Gastrocnemius medialis (tissue), 4 donors: ENCODE data around the gene MRPL48. TPM values are rescaled to one million over a fixed set of nuclear protein-coding genes. Genes with fewer than 3 reads are reported as not detected.

Experiments used
- ATAC-seq, 2 donors: fragments of 150-250 bp; one replicate each; pipeline ENCODE4 v1.9.1; 2016
- DNase-seq, 2 donors: peaks; one replicate each; pipeline ENCODE4 v3.0.0-alpha.2; 2019
- H3K27ac ChIP-seq, 4 donors: fragments of 200-600 bp; sonication (generic); 1 replicate in 1 of 4; 2 replicates in 3 of 4; pipeline ENCODE4 v1.5.1; 2016 to 2018; ENCODE audit warnings: mild to moderate bottlenecking in 2 of 4, moderate library complexity in 1 of 4
- H3K27me3 ChIP-seq, 3 donors: fragments of 200-600 bp; sonication (generic) in 2 of 3; 1 replicate in 1 of 3; 2 replicates in 2 of 3; pipeline versions ENCODE4 v1.5.1 to v1.6.0; 2016 to 2019; ENCODE audit warnings: mild to moderate bottlenecking in 1 of 3, moderate library complexity in 1 of 3
- H3K36me3 ChIP-seq, 2 donors: fragments of 200-600 bp; sonication (generic) in 1 of 2; one replicate each; pipeline ENCODE4 v1.5.1; 2017 to 2018
- H3K4me1 ChIP-seq, 2 donors: fragments of 200-600 bp; sonication (generic) in 1 of 2; one replicate each; pipeline ENCODE4 v1.5.1; 2016 to 2017; ENCODE audit warnings: mild to moderate bottlenecking in 2 of 2
- H3K4me3 ChIP-seq, 4 donors: fragments of 200-600 bp; sonication (generic) in 3 of 4; 1 replicate in 1 of 4; 2 replicates in 3 of 4; pipeline ENCODE4 v1.5.1; 2016 to 2019; ENCODE audit warnings: mild to moderate bottlenecking in 2 of 4
- H3K9me3 ChIP-seq, 3 donors: fragments of 200-600 bp; sonication (generic) in 2 of 3; 1 replicate in 1 of 3; 2 replicates in 2 of 3; pipeline ENCODE4 v1.5.1; 2016 to 2019
- POLR2A ChIP-seq, 2 donors: fragments of 450-650 bp; IDR thresholded peaks; one replicate each; pipeline ENCODE4 v1.6.1; 2017; ENCODE audit warnings: antibody characterized with exemption in 2 of 2, mild to moderate bottlenecking in 2 of 2, moderate library complexity in 2 of 2
- in situ Hi-C, 4 donors: fragments of 200-750 bp; cut with MboI; loops; one replicate each; pipeline versions ENCODE4 v1.15.0 to v1.8.0; 2017; ENCODE audit warnings: low sequenced_read_pairs in 4 of 4
- intact Hi-C: fragments of 100-400 bp; cut with DNase I; formaldehyde crosslinking; loops from one replicate; pipeline ENCODE4 v1.15.1; 2023; ENCODE audit warnings: low total_unique reads
- total RNA-seq, 4 donors: library from RNA; depleted of rRNA; stranded (reverse); fragments of >200 nt; gene quantifications; one replicate each; pipeline versions ENCODE4 v1.1.0 to v1.2.3, GENCODE V29; 2016
- TF ChIP-seq, protein P1 (sequence below), 5 experiments: fragments of 450-650 bp in 3 of 5; fragments of 200-600 bp in 2 of 5; sonication (generic) in 2 of 5; IDR thresholded peaks in 4 of 5; conservative IDR thresholded peaks in 1 of 5; 1 replicate in 4 of 5; 2 replicates in 1 of 5; pipeline ENCODE4 v1.5.1; 2016 to 2019; ENCODE audit warnings: antibody characterized with exemption in 5 of 5, mild to moderate bottlenecking in 3 of 5, moderate library complexity in 3 of 5

Gene MRPL48
- total RNA-seq, 4 donors from 2014 or later, result 9.0 to 29.1 (median 13.4) TPM

DNA sequence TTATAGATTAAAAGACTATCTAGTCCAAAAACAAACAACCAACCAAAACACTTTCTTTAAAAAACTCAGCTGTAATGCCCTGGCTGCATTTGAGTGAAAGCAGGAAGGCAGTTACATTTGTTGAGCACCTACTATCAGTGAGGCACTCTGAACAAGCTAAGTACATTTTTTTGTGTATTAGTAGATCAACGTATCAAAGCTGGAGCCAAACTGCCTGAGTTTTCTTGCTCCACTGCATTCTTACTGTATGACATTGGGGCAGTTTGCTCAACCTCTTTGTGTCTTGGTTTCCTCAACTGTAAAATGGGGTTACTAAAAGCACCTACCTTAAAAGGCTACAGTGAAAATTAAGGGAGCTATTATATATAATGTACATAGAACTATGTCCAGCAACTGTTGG is 67.0 kb downstream of the MRPL48 start:
- no peak overlapping the region for H3K4me3 ChIP-seq
- TF ChIP-seq POLR2A (IDR thresholded peaks at IDR 0.05), result no peak
- TF ChIP-seq, protein P1, sequence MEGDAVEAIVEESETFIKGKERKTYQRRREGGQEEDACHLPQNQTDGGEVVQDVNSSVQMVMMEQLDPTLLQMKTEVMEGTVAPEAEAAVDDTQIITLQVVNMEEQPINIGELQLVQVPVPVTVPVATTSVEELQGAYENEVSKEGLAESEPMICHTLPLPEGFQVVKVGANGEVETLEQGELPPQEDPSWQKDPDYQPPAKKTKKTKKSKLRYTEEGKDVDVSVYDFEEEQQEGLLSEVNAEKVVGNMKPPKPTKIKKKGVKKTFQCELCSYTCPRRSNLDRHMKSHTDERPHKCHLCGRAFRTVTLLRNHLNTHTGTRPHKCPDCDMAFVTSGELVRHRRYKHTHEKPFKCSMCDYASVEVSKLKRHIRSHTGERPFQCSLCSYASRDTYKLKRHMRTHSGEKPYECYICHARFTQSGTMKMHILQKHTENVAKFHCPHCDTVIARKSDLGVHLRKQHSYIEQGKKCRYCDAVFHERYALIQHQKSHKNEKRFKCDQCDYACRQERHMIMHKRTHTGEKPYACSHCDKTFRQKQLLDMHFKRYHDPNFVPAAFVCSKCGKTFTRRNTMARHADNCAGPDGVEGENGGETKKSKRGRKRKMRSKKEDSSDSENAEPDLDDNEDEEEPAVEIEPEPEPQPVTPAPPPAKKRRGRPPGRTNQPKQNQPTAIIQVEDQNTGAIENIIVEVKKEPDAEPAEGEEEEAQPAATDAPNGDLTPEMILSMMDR (IDR thresholded peaks at IDR 0.05 in 4 of 5, conservative IDR thresholded peaks at IDR 0.05 in 1 of 5), result no peak
- ATAC-seq, result no peak
- H3K36me3 ChIP-seq, result peaks cover 0 to 3% of the 10 kb centered on the region in 2 donors
- intact Hi-C loops, result no loop called here
- no peaks in the 10 kb centered on the region for H3K9me3 ChIP-seq
- H3K27ac ChIP-seq, result no peak overlapping the region
- in situ Hi-C loops, result no loop called here
- no peaks in the 10 kb centered on the region for H3K4me1 ChIP-seq
- no peak for DNase-seq
- no peaks in the 10 kb centered on the region for H3K27me3 ChIP-seq

DNA sequence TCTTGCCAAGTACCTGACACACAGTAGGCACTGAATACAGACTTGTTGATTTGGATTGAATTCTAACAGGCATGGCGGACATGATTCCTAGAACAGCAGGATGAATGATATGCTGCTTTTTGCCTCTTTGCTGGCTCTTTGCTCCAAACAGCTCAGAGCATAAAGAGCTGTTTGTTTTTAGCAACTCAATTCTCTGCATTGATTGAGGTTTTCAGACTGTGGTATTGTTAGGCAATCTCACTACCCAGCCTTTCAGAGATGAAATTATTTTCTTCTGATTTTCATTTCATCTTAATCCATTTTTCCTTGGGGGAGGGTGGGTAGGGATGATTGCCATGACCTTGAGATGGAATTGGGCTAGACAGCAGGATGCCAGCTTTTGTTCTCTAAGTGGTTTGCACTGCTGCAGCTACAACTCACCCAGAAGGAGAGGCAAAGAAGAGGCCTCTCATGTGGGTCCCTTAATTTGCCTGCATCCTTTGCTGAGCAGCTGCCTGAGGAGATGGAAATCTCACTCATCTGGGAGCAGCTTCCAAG is 68.4 kb downstream of the MRPL48 start:
- TF ChIP-seq, protein P1 (IDR thresholded peaks at IDR 0.05 in 4 of 5, conservative IDR thresholded peaks at IDR 0.05 in 1 of 5), result no peak
- no peak for TF ChIP-seq POLR2A (IDR thresholded peaks at IDR 0.05)
- H3K27me3 ChIP-seq, result no peaks in the 10 kb centered on the region
- DNase-seq, result no peak
- H3K4me1 ChIP-seq, result no peaks in the 10 kb centered on the region
- H3K27ac ChIP-seq, result no peak overlapping the region
- no peak for ATAC-seq
- no peaks in the 10 kb centered on the region for H3K9me3 ChIP-seq
- intact Hi-C loops (no loop called here), in situ Hi-C loops (no loop called here)
- H3K36me3 ChIP-seq, result peaks cover 0 to 6% of the 10 kb centered on the region in 2 donors
- no peak overlapping the region for H3K4me3 ChIP-seq

DNA sequence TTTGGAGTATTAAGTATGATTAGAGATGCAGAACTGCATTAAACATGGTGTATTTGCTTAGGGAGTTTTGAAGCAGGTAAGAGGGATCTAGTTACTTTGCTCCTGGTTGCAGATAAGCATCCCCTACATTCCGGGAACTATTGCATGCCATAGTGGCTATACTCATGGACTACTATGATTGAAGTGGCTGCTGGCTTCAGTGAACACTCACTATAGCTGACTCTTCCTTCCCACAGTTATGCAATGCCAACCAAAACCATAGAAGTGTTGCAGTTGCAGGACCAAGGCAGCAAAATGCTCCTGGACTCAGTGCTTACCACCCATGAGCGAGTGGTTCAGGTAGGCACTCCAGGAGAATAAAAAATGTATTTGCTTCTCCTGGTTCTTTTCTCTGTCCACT is 72.0 kb downstream of the MRPL48 start:
- H3K4me1 ChIP-seq, result no peaks in the 10 kb centered on the region
- intact Hi-C loops, result no loop called here
- H3K9me3 ChIP-seq, result no peaks in the 10 kb centered on the region
- TF ChIP-seq, protein P1 (IDR thresholded peaks at IDR 0.05 in 4 of 5, conservative IDR thresholded peaks at IDR 0.05 in 1 of 5), result no peak
- no peak for TF ChIP-seq POLR2A (IDR thresholded peaks at IDR 0.05)
- no peak overlapping the region for H3K4me3 ChIP-seq
- no peaks in the 10 kb centered on the region for H3K27me3 ChIP-seq
- H3K27ac ChIP-seq, result no peak overlapping the region
- ATAC-seq (no peak), DNase-seq (no peak)
- H3K36me3 ChIP-seq, result peaks cover 0 to 26% of the 10 kb centered on the region in 2 donors
- in situ Hi-C loops, result no loop called here

DNA sequence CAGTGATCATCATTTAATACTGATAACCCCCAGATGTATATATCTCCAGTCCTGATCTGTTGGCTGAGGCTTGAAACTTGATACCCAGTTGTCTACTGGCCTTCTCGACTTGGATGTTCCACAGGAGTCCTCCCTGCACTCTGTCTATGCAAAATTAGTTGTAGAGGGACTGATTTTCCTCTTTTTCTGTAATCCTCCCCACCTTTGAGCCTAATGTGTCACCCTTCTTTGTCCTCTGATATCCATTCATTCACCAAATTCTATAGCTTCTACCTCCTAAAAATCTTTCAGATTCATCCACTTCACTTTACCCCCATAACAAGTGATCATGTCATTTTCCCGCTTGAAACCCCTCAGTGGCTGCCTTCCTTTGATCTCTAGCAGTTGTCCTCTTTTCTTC is 72.5 kb downstream of the MRPL48 start:
- ATAC-seq (no peak), DNase-seq (no peak)
- H3K9me3 ChIP-seq, result no peaks in the 10 kb centered on the region
- H3K4me1 ChIP-seq, result no peaks in the 10 kb centered on the region
- H3K36me3 ChIP-seq, result peaks cover 0 to 29% of the 10 kb centered on the region in 2 donors
- H3K27ac ChIP-seq, result no peak overlapping the region
- no peak overlapping the region for H3K4me3 ChIP-seq
- intact Hi-C loops, result no loop called here
- no peaks in the 10 kb centered on the region for H3K27me3 ChIP-seq
- no peak for TF ChIP-seq POLR2A (IDR thresholded peaks at IDR 0.05)
- TF ChIP-seq, protein P1 (IDR thresholded peaks at IDR 0.05 in 4 of 5, conservative IDR thresholded peaks at IDR 0.05 in 1 of 5), result no peak
- in situ Hi-C loops, result no loop called here

DNA sequence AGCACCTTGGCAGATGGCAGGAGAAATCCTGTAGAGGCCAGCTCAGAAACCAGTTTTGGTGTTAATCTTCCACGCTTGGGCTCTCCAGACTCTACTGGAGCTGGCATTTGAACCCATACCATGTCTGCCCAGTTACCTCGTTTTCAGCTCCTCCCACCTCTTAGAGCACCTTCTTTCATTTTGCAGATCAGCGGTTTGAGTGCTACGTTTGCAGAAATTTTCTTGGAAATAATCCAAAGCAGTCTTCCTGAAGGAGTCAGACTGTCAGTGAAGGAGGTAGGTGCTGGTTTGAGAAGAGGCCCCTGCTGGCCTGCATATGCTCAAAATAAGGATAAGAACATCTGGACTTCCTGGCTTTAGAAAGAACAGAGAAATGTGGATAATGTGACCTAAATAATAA is 75.3 kb downstream of the MRPL48 start:
- H3K27ac ChIP-seq, result no peak overlapping the region
- in situ Hi-C loops (no loop called here), intact Hi-C loops (no loop called here)
- ATAC-seq (no peak), DNase-seq (no peak)
- H3K4me3 ChIP-seq, result no peak overlapping the region
- H3K27me3 ChIP-seq, result no peaks in the 10 kb centered on the region
- peaks cover 0 to 29% of the 10 kb centered on the region in 2 donors for H3K36me3 ChIP-seq
- peaks cover 0 to 9% of the 10 kb centered on the region in 2 donors for H3K4me1 ChIP-seq
- TF ChIP-seq, protein P1 (IDR thresholded peaks at IDR 0.05 in 4 of 5, conservative IDR thresholded peaks at IDR 0.05 in 1 of 5), result no peak
- no peak for TF ChIP-seq POLR2A (IDR thresholded peaks at IDR 0.05)
- H3K9me3 ChIP-seq, result no peaks in the 10 kb centered on the region
